Ureter (tissue), 1 donor: ENCODE data around the gene ING1. TPM values are rescaled to one million over a fixed set of nuclear protein-coding genes. Genes with fewer than 3 reads are reported as not detected.
"Not testable (repeated sequence)": the region's sequence is repeated elsewhere in the genome, so short reads cannot be mapped to it uniquely, and the experiment has no call there.

Source experiments
- DNase-seq: peaks from one replicate; pipeline ENCODE4 v3.0.0-alpha.2; 2020; ENCODE audit warnings: low spot score
- total RNA-seq: library from RNA; stranded (reverse); gene quantifications from one replicate; pipeline ENCODE4 v1.2.4, GENCODE V29; 2023
- donor health status: DM: yes; HTN: yes; CAD: no.

Gene ING1, protein sequence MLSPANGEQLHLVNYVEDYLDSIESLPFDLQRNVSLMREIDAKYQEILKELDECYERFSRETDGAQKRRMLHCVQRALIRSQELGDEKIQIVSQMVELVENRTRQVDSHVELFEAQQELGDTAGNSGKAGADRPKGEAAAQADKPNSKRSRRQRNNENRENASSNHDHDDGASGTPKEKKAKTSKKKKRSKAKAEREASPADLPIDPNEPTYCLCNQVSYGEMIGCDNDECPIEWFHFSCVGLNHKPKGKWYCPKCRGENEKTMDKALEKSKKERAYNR
- 8.8 TPM for total RNA-seq

DNA sequence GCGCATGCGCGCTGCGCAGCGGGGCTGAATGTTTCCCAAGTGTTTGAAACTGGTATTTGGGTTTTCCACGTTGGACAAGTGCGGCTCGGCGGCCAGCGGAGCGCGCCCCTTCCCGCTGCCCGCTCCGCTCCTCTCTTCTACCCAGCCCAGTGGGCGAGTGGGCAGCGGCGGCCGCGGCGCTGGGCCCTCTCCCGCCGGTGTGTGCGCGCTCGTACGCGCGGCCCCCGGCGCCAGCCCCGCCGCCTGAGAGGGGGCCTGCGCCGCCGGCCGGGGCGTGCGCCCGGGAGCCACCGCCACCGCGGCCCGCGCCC, at the start of gene ING1:
TSS of gene ING1 (plus strand) at position 59 of the 311 bp plus-strand sequence. CDS start 450 bp downstream, outside the sequence.
- DNase-seq = no peak

DNA sequence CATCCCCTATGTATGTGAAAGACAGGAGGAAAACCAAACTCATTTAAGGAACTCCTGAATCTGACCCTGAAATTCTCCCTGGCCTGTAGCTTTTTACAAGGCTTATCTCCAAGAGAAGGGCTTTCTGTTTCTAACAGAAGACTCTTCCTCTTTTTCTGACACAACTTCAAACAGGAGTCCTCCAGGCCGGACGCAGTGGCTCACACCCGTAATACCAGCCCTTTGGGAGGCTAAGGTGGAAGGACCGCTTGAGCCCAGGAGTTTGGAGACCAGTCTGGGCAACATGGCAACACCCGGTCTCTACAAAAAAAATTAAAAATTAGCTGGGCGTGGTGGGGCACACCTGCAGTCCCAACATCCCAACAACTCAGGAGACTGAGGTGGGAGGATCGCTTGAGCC, 49.5 kb upstream of the ING1 start:
- no peak for DNase-seq

DNA sequence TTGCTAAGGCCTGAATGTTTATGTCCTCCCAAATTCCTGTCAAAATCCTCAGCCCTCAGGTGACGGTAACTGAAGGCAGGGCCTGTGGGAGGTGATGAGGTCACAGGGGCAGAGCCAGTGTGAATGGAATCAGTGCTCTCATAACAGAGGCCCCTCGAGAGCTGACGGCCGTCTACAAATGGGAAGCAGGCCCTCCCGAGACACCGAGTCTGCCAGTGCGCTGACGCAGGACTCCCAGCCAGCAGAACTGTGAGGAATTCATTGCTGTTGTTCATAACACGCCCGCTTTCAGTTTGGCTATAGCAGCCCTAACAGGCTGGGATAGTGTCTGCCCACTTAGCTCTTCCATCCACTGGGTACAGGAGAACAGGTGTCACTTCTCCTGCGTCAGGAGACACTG, 48.8 kb upstream of the ING1 start:
- no peak for DNase-seq

DNA sequence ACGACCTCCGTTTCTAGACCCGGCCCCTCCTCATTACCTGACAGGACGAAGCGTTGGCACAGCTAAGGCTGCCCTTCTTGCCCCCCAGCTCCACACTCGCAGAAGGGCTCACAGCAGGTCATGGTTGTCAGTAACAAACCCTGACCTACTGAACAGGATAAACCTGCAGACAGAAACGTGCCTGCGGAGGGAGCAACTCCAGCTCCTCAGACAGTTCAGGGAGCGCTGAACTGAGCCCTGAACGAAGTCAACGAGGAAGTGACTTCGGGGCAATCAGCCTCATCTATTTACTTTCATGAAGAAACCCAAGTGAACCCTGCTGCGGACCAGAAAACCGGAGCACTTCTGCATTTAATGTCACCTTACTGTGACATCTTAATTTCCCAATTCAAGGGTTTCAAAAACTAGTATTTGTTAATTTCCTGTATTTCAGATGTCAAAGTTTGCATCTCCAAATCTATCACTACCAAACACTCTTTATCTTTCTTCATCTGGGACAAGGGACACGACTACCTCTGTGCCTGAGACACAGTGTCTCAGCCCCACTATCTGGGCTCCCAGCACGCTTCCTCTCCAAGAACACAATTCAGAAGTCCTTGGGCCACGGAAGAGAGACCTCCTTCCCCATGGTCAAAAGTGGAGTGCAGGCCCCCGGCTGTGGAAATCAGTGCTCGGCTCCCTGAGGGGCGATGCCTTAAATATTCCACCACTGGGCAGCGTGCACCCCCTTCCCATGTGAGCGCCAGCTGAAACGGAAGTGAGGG, 47.8 kb upstream of the ING1 start:
- no peak for DNase-seq

DNA sequence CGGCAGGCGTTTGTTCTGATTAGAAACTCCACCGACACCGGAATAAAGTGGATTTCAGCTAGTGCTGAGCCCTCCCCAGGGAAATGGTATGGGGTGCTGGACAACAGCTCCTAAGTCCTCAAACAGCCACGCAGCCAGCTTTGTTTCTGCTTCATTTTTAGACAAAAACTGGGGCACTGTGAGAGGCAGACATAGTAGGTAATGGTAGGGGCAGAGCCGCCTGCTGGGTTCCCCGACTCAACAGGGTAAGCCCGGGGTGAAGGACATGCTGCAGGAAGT, 47.3 kb upstream of the ING1 start:
- no peak for DNase-seq

DNA sequence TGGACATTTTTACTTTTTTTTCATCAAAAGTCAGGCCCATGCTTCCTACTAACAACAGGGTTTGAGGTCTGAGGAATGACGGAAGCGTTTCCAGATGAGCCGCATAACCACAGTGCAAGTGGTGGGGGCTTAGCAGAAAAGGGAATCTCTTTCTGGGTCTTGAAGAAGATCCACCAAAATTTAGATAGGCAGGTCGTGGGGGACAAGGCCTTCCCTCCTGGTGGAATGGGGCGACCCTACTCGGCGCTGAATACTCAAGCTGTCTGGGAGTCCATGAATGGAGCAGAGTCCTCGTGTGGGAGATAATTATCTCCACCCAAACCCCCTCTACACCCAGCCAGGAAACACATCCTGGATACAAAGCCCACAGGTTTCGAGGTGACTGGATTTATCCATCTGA, 44.5 kb upstream of the ING1 start:
- no peak for DNase-seq

DNA sequence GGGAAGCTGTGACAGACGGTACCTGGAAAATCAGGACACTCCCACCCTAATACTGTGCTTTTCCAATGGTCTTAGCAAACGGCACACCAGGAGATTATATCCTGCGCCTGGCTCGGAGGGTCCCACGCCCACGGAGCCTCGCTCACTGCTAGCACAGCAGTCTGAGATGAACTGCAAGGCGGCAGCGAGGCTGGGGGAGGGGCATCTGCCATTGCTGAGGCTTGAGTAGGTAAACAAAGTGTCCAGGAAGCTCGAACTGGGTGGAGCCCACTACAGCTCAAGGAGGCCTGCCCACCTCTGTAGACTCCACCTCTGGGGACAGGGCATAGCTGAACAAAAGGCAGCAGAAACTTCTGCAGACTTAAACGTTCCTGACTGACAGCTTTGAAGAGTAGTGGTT, 43.7 kb upstream of the ING1 start:
- not testable (repeated sequence) for DNase-seq

DNA sequence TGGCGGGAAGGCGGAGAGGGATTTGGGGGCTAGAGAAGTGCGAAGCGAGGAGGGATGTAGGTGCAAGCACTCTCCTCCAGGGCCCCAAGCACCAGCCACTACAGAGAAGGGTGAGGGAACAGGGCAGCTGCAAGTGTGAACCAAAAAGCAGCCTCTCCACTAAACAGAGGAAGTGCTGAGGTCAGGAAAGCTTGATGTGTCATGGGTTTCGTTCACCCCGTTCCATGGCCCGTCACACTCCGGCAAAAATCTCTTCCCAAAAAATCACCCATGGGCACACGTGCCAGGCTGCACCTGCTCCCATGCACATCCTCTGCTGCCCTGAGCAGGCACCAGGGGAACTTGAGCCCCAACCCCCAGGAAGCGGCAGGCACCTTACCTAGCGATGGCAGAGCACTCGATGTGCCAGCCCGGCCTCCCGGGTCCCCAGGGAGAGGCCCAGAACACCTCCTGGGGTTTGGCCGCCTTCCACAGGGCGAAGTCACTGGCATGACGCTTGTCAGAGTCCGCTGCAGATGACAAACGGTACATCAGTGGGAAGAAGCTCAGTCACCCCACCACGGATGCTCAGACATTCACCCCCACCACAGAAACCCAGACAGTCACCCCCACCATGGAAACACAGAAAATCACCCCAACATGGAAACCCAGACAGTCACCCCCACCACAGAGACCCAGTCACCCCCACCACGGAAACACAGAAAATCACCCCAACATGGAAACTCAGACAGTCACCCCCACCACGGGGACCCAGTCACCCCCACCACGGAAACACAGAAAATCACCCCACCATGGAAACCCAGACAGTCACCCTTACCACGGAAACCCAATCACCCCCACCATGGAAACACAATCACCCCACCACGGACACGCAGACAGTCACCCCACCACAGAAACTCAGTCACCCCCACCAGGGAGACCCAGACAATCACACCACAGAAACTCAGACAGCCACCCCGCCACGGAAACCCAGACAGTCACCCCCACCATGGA, 36.6 kb upstream of the ING1 start:
- DNase-seq = no peak

DNA sequence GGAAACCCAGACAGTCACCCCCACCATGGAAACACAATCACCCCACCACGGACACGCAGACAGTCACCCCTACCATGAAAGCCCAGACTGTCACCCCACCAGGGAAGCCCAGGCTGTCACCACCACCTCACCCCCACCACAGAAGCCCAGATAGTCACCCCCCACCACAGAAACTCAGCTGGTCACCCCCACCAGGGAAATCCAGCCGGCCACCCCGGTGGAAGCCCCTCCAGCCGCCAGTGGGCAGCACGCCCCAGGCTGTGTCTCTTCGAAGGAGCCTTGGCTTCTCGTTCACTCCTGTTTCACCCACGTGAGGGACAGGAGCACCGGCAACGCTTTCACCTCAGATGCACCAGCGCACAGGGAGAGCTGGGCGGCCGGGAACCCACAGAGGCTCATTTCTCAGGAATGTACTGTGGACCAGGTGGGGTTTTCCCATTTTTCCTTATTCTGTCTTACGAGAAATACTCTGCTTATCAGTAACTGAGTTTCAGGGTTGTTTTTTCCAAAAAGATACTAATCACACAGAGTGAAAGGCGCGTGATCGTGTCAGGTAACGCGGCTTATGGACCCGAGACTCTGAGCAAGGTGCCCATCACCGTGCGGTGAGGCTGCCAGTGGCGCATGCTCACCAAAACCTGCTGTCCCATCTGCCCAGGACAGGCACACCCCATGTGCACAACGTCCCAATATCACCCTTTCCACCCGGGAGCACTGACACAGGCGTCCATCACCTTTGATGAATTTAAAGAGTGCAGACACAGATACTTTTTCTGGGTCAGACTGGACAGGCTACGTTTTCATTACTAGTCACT, 35.6 kb upstream of the ING1 start:
- no peak for DNase-seq

DNA sequence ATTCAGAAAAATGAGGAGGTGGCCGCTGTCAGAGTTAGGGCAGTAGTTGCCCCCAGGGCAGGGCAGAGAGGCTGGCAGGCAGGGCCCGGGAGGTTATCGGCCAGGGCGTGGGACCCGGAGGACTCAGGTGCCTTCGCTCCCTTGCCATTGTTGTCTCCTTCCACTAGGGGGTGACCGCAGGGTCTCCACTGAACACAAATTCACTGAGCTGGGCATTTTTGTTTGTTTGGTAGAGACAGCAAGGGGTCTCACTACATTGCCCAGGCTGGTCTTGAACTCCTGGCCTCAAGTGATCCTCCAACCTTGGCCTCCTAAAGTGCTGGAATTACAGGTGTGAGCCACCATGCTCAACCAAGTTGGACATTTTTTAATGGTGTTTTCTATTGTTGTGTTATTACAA, 32.6 kb upstream of the ING1 start:
- no peak for DNase-seq

DNA sequence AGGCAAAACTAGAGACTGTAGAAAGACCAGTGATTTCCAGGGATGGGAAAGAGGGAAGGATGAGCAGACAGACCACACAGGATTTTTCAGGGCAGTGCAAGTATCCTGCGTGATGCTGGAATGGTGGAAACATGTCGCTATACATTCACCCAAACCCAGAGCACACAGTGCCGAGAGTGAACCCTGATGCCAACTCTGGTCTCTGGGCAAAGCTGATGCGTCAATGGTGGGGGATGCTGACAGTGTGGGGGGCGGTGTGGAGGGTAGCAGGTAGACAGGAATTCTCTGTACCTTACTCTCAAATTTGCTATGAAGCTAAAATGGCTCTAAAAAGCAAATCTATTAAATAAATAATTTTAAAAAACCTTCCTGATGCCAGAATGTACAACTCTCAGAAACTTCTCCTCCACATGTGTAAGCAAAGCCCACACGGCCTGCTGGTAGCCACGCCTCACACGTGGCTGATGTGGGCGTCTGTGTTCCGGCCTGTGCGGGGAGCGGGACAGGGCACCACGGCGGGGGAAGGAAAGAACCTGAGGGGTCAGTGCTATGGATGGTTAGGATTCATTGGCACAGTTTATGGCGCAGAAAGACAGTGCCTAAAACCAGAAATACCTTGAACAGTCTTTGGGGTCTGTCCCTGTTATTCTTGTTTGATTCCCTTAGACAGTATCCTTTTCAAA, 31.5 kb upstream of the ING1 start:
- DNase-seq = no peak

DNA sequence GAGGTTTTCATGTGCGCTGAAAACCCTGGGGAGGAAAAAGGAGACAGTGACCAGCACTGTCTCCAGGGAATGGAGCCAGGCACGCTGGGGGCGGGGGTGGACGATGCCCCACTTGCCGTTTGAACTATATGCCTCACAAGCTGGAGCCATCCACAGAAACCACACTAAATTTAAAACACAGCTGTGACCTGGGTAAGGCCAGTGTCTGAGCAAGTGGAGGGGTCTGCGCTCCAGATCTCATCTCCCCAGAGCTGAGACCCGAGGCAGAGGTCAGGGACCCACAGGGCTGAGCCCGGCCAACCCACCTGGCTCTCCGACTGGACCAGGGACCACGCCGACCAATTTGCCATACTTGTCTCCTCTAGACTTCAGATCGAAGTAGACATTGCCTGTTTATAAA, 30.8 kb upstream of the ING1 start:
- DNase-seq = no peak

DNA sequence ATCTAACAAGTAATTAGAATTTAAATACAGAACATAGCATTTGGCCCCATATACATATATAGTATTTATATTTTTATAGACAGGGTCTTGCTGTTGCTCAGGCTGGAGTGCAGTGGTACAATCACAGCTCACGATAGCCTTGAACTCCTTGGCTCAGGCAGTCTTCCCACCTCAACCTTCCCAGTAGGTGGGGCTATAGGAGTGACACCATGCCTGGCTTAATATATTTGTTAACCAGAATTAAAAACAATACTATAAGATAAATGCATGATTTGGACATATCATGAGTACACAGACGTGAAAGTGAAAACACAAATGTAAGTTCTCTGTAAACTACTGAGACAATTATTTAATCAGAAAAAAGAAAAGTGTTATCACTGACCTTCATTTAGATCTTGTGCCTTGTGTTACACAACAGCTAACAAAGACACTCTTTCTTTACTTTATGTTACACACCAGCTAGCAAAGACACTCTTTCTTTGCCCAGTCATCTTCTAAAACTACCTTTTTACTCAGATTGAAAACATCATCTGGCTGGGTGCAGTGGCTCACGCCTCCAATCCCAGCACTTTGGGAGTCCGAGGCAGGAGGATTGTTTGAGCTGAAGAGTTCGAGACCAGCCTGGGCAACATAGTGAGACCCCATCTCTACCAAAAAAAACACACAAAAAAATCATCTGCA, 30.2 kb upstream of the ING1 start:
- no peak for DNase-seq

DNA sequence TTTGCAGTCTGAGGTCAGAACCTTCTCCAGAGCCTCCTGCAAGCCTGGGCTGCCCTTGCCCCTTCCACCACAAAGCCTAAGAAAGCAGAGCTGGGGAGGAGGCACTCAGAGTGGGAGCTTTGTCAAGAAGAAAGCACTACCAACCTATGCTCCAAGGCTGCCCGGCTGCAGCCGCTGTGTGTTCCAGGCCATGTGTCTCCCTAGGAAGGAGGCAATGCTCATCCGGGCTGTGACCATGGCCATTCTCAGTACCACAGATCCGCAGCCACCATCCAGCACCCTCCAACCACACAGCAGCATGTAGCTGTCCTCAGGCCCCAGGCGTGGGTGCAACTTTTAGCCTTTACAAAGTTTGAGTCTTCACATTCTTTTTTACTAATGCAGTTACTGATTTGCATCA, 29.6 kb upstream of the ING1 start:
- DNase-seq = no peak

DNA sequence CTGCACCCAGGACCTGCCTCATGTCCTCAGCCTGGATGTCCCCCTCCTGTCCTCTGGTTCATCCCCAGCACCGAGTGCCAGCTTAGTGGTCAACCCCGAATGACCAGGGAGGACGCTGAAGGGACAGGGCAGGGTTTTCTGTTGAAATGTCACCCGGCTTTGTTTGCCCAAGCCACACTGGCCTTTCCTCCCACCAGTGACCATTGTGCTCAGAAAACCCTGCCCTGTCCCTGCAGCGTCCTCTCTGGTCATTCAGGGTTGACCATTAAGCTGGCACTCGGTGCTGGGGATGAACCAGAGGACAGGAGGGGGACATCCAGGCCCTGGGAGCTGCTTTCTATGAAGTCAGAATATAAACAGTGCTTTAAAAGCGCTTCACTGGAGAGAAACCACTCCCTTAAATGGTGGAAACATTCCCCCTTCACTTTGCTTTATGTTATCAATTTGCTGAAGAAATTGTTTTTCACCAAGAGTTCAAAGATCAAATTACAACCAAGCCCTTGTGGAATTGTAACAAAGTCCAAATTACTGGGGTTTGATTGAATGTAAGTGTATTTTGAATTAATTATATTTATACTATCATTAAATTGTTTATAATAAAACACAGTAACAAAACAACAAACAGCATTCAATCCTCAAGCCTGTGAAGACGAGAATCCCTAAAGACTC, 29.0 kb upstream of the ING1 start:
- DNase-seq = no peak

DNA sequence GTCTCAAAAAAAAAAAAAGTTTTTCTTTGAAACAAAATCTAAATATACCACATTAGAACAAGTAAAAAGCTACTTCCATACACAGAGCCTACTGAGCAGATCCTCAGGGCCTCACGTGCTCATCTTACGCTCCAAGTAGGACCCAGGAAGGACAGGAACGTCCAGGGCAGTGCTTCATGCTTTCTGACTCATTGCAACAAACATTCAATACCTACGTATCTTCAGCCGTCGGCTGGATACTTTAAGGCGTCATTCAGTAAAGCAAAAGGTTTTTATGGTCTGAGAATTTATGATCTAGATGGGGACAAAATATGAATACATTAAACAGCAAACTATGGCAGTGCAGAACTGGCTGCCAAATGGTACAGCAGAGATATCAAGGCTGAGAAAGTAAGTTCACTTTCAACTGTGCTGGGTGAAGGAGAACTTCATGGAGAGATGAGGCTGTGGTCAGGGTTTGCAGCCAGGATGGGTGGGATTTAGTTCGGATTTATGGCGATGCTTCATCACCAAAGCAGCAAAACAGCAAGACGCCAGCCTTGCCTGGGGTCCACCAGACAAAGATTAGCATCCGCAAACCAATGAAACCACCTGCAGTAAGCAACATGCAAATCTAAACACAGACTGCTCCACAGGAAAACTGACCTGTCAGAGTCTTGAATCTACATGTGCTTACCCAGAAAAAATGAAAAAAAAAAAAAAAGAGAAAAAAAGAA, 28.0 kb upstream of the ING1 start:
- no peak for DNase-seq

DNA sequence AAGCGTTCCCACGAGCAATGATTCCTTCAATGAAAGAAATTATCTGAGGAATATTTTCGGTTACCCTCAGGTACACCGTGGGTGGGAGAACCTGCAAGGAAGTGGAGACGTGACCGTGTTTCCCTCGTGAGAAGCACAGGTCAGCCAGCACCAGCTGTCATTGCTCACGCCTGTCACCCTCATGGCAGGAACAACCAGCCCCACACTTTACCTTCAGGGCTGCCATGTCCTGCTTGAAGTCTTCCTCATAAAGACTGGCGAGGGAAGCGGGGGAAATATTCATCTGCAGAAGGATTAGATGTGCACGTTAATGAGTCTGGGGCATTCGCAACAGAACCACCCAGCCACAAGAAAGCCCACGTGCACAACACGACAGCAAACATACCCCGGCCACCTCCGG, 25.8 kb upstream of the ING1 start:
- DNase-seq = no peak

DNA sequence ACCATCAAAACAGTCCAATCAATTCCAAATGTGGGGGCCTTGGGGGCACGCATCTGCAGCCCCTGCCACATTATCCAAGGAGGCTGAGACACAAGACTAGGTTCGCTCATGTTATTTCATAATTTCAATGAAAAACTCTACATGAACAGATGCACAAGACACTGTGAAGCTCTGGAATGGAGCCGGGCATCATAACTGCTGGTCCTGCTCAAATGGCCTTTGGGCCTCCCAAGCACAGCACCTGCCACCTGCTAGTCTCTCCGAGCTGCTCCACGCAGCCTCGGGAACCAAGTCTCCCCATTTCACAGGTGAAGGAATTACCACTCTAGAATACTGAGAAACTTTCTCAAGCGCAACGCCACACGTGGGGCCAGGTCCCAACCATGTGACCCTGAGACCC, 24.5 kb upstream of the ING1 start:
- DNase-seq = no peak

DNA sequence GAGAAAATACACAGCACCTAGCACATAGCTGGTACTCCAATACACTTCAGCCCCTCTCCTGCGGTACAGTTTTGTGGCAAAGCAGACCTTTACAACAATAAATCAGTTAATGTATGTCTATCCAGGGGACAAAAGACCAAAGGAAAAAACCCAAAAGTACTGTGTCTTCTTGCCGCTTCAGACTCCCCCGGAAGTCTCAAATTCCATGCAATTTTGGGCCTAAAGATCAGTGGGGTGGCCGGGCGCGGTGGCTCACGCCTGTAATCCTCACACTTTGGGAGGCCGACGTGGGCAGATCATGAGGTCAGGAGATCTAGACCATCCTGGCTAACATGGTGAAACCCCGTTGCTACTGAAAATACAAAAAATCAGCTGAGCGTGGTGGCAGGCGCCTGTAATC, 23.8 kb upstream of the ING1 start:
- DNase-seq = no peak

DNA sequence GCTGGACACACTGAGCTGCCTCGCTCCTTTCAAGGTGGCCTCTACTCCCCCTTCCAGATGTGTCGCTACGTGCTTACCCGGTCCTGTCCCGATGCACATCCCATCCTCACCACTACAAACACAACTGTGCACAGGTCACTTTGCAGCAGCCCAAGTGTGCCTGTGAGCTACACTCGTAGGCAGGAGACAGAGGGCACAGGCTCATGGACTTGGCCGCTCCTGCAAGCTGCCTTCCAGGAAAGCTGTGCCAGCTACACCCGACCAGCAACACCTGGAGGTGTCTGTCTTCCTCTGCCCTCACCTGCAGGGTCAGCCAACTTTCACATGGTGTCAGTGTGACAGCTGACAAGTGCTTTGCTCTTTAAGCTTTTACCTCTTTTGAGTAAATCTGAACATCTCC, 23.0 kb upstream of the ING1 start:
- no peak for DNase-seq
